Amniotic stem cell (primary cell): ENCODE results near the gene BRCC3.
"Not testable (repeated sequence)": the region's sequence is repeated elsewhere in the genome, so short reads cannot be mapped to it uniquely, and the experiment has no call there.

ENCODE experiments used
- DNase-seq: peaks from one replicate; lab custom pipeline; 2025; lab: John Stamatoyannopoulos, UW

Gene BRCC3

DNA sequence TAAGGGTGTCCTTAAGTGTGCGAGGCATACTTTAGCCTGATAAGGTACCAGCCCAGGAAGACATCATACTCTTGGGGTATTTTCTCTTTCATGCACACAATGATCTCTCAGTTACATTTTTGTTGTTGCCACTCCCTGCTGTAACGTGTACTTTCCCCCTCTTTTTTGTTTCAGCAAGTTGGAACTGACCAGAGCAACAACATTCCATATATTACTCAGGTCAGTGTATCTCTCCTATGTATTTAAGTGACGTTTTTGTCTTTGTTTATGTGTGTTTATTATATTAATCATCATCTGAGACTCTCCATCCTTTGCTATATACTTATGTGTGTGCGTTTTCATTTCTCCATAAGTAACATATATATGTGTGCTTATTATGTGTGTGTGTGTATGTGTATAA is 73.6 kb downstream of the BRCC3 start:
- DNase-seq: no peak

DNA sequence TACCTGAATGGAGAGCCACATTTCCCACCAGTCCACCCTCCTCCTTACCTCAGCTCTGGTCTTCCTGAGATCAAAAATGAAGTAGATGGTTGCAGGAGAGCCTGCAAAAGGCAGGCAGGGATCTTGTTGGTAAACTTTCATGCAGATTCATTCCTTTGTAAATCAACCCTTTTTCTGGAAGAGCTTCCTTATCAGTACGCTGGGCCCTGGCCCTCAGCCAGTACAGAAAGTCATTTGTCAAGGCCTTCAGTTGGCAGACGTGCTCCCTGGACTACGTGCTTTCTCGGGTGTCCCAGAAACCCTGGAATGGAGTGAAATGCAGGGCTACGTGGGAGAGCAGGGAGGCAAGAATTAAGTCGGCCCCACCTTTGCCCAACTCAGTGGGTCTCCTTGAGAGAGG is 76.3 kb downstream of the BRCC3 start:
- not testable (repeated sequence) for DNase-seq

- DNase-seq: not testable (repeated sequence)
Observed at GRCh38 chrX:155148166-155148565, 76.9 kb downstream of the BRCC3 start.

DNA sequence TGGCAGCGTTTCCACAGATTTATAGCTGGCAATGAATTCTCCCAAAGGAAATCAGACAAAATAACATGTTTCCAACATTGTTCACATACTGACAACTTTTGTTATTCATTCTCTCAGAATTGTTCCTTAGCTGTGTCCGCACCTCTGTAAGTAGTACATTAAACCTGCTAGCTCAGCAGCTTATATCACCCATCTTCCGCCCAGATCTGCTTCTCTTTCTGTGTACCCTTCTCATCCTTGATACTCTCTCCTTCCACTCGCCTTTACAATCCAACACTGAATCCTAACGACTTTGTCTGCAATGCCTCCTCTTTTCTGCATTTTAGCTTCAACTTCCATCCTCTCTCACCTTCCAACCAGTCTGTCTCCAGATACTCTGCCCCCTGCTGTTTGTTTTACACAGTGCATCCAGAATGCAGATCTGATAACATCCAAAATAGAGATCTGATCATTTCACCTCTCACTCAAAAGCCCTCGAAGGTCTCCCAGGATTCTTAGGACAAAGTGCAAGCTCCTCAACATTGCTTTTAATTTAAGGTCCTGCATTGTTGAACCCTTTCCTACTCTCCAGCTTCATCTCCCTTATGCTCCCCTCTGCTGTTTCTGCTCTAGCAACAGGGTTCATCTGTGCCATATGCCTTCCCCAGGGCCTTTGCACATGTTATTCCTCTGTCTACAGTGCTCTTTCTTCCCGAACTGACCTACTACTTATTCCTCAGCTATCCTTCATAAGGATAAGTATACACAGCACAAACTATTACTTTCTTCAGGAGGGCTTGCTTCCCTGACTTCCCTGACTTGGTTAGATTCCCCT is 77.6 kb downstream of the BRCC3 start:
- DNase-seq: no peak

DNA sequence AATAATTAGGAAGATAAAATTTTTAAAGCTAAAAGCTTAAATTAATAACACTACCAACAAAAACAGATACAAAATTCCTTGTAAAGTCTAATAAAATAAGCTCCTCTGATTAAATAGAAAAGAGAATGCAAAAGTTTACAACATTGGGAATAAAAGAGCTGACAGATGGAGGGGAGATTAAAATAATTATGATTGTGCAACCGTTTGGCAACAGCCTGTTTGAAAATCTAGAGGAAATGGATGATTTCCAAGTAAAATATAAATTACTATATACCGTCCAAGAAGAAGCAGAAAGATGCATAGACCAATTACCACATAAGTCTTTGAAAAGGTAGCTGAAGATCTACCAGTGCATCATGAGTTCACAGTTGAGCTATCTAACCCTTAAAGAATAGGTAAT is 98.6 kb downstream of the BRCC3 start:
- no peak for DNase-seq
